NCI-H748 treated with DMSO at 0.1 percent for 48 hours (cell line): ENCODE data around the gene HNRNPM.

Experiments
- DNase-seq: peaks from one replicate; lab custom pipeline; 2025; lab: John Stamatoyannopoulos, UW

Gene HNRNPM

DNA sequence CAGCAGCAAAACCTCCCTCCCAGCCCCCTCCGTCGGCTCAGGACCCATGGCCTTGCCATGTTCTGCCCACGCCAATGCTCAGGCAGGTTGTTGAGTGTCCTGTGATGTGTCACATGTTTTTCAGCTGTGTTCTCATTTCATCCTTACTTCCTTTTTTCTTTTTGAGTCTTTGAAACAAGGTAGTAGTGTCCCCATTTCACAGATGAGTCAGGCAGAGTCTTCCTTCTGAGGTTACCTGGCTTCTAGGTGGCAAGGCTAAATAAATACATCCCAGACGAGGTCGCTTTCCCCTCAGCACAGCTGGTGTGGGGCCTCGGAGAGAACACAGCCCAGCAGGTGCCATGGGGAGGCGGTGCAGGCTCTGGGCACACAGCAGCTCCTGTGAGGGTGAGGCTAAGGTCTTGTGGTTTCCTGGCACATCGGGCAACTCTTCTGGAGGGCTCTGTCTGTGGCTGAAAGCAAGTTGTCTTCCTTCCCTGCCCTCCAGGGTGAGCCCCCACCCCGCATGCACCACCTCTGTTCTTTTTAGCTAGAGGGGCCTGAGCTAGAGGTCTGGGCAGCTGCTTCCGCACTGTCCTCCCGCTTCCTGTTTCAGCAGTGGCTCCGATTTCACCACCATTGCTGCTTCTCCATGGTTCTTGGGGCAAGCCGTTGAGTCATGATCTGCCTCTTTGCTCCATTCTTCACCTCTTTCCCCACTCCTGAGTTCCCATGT, 42.5 kb downstream of the HNRNPM start:
- no peak for DNase-seq

DNA sequence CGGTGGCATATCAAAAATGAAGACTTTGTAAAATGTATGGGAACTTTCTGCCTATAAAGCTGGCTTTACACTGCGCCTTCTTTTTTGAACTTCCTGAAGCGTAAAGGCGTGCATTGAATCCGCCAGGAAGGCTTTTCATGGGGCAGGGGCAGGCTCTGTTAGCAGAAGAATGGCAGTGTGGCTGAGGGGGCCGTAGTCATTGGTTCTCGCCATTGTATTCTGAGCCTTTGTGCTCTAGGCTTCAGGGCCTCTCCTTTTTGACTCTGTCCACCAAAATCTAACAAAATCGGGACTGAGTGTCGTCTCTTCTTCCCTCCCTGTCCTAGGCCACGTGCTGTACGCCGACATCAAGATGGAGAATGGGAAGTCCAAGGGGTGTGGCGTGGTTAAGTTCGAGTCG, 43.6 kb downstream of the HNRNPM start:
- no peak for DNase-seq

DNA sequence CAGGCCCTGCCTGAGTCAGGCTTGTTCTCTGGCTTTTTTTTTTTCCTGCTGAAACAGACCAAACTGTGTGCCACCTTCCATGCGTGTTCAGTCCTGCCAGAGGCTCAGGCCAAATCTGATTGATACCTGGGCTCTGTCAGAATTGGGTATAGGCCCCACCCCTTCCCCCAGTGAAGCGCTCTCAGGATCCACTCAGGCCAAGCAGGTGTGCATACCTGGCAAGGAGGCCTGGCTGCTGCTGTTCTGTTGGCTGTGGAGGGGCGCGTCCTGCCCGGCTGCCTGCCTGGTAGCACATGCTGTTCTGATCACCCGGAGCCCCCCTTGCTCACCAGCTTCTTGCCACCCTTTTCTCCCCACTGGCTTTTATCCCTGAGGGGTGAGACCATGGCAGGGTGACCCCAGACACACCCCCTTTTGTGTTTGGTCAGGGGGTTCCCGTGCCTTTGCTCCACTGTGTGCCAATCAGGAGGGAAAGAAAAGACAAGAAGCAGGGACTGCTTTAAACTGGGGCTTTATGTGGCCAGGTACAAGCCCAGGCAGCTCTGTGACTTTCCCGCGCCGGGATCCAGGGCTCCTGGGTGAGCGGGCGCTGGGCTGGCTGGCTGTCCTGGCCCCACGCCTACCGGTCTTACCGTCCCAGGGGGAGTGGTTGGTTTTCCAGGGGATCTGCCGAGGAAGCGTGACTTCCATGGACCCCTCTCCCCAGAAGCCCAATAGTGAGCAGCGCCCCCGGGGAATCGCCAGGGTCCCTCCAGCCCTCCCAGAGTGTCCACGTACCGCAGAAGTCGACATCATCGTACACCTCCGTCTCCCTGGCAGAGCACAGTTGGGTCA, 45.0 kb downstream of the HNRNPM start:
- DNase-seq, result no peak

DNA sequence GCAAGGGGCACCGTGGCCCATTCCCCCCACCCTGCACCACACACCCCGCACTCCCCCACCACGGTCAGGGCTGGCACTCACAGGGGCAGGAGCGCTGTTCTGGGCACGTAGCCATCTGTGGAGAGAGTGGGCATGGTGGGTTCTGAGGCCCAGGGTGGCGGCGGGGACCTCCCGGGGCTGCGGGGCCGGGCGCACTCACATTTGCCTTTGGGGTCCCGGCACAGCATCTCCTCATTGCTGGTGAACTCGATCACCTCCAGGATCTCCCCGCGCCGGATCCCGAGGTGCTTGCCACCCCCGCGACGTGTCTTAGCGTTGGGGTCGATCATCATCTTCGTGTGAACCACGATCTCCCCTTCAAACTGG, 45.6 kb downstream of the HNRNPM start:
- DNase-seq, result no peak

DNA sequence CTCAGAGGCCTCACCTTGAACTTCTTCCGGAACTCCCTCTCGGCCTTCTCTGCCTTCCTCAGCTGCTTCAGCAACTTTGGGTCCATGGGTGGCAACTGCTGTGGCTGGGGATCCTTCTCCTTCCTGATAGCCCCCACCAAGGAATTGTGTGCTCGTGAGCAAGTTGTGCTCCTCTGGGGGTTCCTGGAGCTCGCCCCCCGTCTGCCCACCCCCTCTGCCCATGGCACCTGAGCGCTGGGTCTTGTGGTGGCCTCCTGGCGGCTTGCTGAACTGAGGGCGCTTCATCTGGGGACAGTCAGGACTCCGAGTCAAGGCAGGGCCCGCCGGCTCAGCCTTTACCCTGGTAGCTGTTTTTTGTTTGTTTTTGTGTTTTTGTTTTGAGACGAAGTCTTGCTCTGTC, 46.1 kb downstream of the HNRNPM start:
- no peak for DNase-seq

DNA sequence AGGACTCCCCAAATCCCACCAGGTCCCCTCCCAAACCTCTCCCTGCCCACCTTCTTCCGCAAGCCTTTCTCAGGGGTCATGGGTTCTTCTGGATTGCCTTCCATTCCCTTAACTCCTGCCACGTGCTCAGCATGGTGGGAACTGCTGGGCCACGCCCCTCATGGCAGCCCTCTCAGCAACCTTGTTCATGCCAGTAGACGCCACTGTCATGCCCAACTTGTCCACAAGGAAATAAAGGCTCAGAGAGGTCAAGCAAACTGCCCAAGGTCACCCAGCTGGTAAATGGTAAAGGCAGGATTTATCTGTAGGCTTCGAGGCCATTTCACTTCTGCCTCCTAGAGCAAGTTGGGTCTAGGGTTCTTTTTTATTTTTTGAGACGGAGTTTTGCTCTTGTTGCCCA, 46.8 kb downstream of the HNRNPM start:
- DNase-seq, result no peak

- DNase-seq, result no peak
Measured at GRCh38 chr19:8494158-8494557, 49.4 kb downstream of the HNRNPM start.

DNA sequence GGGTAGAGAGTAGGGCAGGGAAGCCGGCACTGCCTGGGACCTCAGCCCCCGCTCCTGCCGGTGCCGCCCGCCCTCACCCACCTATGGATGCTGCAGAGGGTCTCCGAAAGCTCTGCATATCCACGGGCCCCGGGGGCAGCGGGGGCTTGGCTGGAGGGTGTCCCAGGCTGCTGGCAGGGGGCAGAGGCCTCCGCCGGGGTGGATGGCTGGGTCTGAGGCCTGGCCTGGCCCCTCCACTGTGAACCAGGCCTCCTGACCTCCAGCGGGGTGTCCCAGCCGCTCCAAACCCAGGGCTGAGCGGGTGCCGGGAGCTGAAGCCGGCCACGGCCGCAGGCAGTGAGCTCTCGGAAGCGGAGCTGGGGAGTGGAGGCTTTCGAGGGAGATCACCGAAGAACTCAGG, 53.5 kb downstream of the HNRNPM start:
- no peak for DNase-seq

DNA sequence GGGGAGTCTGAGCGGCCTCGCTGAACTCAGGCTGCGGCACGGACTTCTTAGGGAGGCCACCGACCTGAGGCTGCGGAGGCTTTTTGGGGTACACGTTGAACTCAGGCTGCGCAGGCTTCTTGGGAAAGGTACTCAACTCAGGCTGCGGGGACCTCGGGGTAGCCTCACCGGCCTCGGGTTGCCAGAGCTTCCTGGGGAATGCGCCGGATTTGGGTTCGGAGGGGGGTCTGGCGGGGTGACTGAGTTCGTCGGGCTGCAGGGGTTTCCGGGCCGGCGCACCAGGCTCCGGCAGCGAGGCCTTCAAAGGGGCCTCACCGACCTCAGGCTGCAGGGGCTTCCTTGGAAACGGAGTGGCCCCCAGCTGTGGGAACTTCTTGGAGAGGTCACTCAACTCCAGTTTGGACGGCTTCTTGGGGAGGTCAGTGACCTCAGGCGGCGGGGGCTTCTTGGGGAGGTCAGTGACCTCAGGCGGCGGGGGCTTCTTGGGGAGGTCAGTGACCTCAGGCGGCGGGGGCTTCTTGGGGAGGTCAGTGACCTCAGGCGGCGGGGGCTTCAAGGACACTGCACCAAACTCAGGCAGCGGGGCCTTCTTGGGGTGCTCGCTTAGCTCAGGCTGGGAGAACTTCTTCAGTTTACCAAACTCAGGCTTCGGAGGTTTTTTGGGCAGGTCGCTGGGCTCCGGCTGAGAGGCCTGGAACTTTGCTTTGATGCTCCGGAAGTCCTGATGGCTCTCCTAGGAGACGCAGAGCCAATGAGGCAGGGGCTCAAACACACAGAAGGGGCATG, 54.5 kb downstream of the HNRNPM start:
- DNase-seq, result no peak

GRCh38 chr19:8500158-8500557, 55.4 kb downstream of the HNRNPM start:
- no peak for DNase-seq

DNA sequence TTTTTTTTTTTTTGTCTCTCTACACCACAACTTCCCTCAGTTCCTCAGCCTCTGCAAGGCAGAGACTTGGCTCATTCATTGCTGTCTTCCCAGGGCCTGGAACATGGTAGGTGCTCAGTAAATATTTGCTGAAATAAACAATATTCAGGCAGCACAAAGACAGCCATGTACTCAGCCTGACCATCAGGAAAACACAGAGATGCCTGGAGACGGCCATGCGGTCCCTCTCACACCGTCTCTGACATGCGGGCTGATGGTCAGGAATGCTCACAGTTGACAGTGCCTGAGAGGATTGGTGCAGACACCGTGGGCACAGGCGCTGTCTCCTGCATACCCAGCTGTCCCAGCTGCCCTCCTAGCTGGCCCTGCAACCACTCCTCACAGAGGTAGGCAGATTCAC, 56.7 kb downstream of the HNRNPM start:
- DNase-seq, result no peak

DNA sequence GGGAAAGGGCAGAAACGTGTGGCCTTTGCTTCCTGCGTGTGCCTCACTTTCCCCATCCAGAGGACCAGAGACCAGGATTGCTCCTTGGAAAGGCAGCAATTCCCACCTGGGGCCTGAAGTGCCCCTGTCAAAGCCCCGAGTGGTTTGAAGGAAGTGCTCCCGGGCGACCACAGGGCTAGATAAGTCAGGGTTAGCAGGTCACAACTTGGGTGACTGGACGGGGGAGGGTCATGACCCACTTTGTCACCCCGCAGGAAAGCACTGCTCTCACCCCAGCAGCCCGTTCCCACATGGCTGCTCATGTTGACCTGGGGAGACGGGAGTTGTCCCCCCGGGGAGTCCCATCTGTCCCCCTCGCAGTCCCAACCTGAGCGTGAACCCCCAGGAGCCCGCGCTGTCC, 57.2 kb downstream of the HNRNPM start:
- DNase-seq, result no peak

DNA sequence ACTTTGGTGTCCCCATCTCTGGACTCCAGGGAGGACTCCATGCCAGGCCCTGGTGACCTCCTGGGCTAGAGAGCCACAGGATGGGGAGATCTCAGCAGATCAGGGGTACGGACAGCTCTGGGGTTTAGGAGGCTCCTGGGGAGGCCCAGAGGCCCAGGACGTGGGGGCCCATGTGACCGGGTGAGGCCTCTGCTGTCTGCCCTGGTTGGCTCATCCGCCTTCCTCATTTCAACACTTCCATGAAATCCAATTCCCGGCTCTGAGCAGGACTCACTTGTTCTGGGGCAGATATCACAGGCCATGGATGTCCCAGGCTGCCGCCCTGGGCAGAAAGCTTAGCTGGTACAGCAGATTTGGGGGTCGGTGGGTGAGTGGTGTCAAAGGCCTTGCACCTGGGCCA, 58.7 kb downstream of the HNRNPM start:
- DNase-seq, result no peak

DNA sequence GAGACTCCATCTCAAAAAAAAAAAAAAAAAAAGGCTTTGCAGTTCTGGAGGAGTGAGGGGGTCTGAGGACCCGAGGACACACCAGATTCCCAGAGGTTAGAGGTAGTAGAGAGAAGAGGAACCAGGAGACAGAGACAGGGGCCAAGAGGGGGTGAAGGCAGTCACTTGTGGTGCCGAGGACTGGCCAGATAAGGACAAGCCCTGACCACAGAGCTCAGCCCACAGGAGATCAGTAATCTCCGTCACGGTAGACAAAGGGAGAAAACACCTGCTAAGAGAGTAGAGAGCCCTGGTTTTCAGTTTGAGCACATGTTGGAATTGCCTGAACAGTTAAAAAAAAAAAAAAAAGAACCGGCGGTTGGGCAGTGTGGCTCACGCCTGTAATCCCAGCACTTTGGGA, 59.4 kb downstream of the HNRNPM start:
- DNase-seq, result no peak

GRCh38 chr19:8504919-8505318, 60.1 kb downstream of the HNRNPM start:
- no peak for DNase-seq

- DNase-seq, result peak; percentile 15
Measured at GRCh38 chr19:8505680-8506401, 61.1 kb downstream of the HNRNPM start.

DNA sequence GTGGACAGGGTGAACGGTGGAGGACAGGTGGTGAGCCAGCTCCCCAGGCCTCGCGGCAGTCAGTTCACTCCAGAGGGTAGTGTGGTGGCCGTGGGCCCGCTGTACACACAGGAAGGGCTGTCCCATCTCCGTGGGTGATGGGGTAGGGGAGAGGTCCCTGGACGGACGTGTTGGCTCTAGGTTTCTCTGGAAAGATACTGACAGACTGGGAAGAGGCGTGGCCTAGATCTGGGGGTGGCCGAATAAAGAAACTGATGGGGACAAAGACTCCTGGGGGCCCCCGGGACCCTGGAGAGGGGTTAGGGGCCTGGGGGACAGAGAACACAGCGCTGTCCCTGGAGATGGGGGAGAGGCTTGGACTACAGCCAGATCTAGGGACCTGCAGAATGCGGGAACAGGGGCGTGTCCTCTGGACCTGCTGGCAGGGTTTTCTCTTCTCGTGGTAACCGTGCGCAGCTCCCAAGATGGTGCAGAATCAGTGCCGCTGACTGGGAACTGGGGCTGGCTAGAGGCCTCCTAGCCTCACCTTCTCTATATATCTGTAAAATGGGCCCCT, 61.7 kb downstream of the HNRNPM start:
- peak; percentile 18 for DNase-seq

GRCh38 chr19:8510589-8511115, 65.9 kb downstream of the HNRNPM start:
- no peak for DNase-seq

- DNase-seq, result no peak
Measured at GRCh38 chr19:8511573-8512101, 66.9 kb downstream of the HNRNPM start.

DNA sequence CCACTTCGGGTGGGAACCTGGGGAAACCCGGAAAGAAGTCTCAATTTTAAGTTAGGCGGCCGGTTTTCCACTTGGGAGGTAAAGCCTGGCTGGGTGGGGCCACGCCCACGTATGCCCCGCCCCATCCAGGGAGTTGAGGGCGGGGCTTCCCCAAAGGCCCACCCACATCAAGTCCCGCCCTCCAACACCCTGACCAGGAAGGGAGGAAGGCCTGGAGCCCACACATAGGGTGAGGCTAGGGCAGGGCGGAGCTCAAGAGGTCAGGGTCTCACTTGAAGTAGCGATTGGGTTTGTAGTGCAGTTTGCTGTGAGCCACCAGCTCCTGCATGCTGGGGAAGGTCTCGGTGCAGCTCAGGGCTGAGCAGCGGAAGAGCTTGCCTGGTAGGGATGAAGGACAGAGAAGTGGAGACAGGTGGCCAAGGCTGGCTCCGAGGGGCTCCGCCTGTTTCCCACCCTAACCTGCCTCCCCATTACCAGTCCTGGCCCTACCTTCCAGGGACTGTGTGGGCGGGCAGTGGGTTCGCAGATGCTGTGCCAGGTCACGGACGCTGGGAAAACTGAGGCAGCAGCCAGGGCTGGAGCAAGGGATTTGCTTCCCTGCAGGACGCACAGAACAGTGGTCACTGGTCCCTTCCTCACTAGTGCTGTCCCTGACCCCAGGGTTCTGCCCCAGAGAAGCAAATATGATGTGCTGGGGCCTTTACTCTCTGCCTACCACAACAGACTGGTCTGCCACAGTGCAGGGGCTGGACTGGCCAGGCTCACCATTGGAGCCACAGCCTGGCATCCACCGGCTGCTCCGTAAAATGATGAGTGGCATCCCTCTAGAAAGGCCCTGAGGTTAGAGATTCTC, 67.6 kb downstream of the HNRNPM start:
- DNase-seq, result no peak
